Inflammatory macrophage treated with lipopolysaccharide for 1 hour (primary cell): ENCODE measurements around the gene TMEM165.

Experiments used
- DNase-seq, 2 donors: peaks; one replicate each; pipeline ENCODE4 v3.0.0-alpha.2; 2020 to 2022

Gene TMEM165

DNA sequence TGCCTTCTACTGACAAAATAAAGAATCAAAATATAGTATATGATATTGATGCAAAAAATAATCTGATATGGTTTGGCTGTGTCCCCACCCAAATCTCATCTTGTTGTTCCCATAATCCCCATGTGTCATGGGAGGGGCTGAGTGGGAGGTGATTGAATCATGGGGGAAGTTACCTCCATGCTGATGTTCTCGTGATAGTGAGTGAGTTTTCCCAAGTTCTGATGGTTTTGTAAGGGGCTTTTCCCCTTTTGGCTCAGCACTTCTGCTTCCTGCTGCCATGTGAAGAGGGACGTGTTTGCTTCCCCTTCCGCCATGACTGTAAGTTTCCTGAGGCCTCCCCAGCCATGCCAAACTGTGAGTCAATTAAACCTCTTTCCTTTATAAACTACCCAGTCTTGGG, 70.2 kb downstream of the TMEM165 start:
- peak; percentile 38 to 43 for DNase-seq

DNA sequence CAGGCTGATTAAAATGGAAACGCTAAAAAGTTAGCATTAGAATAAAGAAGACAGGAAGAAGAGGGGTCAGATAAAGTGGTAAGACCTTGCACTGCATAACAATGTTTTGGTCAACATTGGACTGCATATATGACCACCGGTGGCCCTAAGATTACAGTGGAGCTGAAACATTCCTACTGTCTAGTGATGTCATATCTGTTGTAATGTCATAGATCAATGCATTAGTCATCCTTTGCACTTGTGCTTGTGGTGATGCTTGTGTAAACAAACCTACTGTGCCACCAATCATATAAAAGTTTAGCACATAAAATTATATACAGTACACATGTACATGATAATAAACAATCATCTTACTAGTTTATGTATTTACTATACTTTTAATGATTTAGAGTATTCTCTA, 73.0 kb downstream of the TMEM165 start:
- no peak for DNase-seq

DNA sequence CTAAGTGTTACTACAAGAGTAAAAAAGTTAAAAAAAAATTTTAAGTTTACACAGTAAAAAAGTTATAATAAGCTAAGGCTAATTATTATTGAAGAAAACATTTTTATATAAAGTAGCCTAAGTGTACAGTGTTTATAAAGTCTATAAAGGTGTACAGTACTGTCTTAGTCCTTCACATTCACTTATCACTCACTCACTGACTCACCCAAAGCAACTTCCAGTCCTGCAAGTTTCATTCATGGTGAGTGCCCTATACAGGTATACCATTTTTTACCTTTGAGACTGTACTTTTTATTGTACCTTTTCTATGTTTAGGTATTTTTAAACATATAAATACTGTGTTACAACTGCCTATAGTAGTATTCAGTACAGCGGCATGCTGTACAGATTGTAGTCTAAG, 74.2 kb downstream of the TMEM165 start:
- no peak for DNase-seq
